Mononuclear cell (primary cell): Measurements from ENCODE around the gene SSH3. TPM values are rescaled to one million over a fixed set of nuclear protein-coding genes. Genes with fewer than 3 reads are reported as not detected.
A peak's percentile ranks its signal among the peaks of the same experiment; 100 is the strongest.

Experiments
- H3K27me3 ChIP-seq: 2 replicates; pipeline ENCODE4 v1.6.0; 2011; ENCODE audit warnings: low read length, control low read depth; ENCODE audit not compliant: insufficient read depth
- H3K4me1 ChIP-seq: 2 replicates; pipeline ENCODE4 v1.5.1; 2011; ENCODE audit warnings: mild to moderate bottlenecking, low read length, control low read depth; ENCODE audit not compliant: insufficient read depth
- H3K4me3 ChIP-seq: 2 replicates; pipeline ENCODE4 v1.5.1; 2011; ENCODE audit warnings: mild to moderate bottlenecking, low read length, moderate library complexity
- H3K9me3 ChIP-seq: 2 replicates; pipeline ENCODE4 v1.5.1; 2011; ENCODE audit warnings: low read depth, mild to moderate bottlenecking, control low read depth, low read length
- total RNA-seq: library from RNA; depleted of rRNA; stranded (reverse); fragments of >200 nt; gene quantifications from one replicate; pipeline ENCODE4 v1.2.3, GENCODE V29; 2012

Gene SSH3
- total RNA-seq, 1 donor, result 4.6 TPM

DNA sequence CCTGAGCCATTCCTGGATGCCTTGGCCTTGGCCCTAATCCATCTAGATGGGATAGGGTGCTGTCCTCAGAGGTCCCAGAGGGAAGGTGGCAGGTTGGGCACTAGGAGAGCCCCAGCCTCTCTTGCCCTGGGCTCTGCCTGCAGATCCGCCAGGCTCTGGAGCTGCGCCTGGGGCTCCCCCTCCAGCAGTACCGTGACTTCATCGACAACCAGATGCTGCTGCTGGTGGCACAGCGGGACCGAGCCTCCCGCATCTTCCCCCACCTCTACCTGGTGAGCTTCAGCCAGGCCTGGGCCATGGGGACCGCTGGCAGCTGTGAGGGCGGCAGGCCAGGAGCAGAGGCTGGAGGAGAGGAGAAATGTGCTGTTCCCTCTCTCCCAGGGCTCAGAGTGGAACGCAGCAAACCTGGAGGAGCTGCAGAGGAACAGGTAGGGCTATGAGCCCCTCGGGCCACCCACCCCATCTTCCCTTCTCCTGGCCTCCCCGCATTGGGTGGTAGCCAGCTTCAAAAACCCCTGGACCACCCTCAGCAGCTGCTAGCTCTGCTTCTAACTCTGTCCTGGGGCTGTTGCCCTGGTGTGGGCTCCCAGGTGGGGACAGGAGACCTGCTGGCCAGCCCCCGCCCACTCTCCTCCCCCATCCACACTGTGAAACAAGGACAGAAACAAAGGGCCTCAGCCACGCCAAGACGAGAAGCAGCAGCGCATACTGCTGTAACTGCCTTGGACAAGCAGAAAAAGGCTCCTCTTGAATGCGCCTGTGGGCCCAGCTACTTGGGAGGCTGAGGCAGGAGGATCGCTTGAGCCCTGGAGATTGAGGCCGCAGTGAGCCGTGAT is 4.9 kb downstream of the SSH3 start:
- no peaks in the 10 kb centered on the region for H3K27me3 ChIP-seq
- peaks cover 35% of the 10 kb centered on the region for H3K4me1 ChIP-seq
- no peaks in the 10 kb centered on the region for H3K9me3 ChIP-seq
- no peak overlapping the region for H3K4me3 ChIP-seq

DNA sequence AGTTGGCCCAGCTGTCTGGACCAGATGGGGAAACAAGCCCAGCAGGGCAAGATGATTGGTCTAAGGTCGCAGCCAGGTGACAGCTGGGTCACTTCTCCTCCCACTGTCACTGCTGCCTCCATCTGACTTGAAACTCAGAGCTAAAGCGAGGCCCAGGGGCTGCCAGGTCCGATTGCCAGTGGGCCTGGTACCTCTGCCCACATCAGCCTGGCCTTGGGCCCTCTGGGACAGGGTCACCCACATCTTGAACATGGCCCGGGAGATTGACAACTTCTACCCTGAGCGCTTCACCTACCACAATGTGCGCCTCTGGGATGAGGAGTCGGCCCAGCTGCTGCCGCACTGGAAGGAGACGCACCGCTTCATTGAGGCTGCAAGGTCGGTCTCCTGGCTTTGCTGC is 5.8 kb downstream of the SSH3 start:
- Histone ChIP-seq H3K27me3 (no peaks in the 10 kb centered on the region), H3K9me3 (no peaks in the 10 kb centered on the region), H3K4me1 (peaks cover 35% of the 10 kb centered on the region), H3K4me3 (no peak overlapping the region)

DNA sequence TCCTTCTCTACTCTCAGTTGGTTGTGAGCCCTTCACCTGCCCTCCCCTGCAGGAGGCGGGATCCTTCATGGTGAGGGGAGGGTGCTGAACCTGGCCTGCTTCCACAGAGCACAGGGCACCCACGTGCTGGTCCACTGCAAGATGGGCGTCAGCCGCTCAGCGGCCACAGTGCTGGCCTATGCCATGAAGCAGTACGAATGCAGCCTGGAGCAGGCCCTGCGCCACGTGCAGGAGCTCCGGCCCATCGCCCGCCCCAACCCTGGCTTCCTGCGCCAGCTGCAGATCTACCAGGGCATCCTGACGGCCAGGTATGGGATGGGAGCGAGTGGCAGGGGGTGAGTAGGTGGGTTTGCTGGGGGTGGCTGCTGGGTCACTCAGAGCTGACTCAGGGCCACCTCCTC is 6.3 kb downstream of the SSH3 start:
- Histone ChIP-seq H3K27me3 (no peaks in the 10 kb centered on the region), H3K4me3 (no peak overlapping the region), H3K4me1 (peaks cover 30% of the 10 kb centered on the region), H3K9me3 (no peaks in the 10 kb centered on the region)

DNA sequence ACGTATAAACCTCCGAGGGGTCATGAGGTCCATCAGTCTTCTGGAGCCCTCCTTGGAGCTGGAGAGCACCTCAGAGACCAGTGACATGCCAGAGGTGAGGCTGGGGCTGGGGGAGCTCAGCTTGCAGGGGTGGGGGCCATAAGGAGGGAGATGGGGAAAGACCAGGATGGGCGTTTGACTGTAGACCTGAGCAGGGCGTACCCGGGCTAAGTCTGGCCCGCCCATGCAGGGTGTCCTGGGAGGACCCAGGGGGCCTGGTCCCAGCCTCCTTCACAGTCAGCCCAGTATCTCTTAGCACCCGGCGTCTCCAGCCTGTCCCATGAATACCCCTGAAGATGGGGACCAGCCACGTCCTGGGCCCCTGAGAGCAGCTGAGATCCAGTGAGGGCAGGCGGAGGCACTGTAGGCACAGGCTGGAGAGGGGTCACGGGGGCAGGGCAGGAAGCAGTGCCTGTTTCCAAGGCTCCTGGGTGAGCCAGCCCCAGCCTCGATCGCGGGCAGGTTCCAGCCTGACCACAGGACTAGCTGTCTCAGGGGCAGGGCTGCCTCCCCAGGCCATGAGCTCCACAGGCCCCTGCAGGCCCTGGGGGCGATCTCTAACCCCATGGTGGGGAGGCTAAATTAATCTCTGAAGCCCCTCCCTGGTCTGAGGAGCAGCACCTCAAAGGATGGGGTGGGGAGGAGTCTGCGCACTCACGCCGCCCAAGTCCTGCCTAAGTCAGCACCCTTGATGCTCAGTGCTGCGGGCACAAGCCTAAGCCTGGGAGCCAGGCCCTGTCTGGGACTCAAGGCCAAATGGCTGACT is 7.1 kb downstream of the SSH3 start:
- Histone ChIP-seq H3K4me3 (no peak overlapping the region), H3K27me3 (no peaks in the 10 kb centered on the region), H3K4me1 (peaks cover 27% of the 10 kb centered on the region), H3K9me3 (no peaks in the 10 kb centered on the region)

DNA sequence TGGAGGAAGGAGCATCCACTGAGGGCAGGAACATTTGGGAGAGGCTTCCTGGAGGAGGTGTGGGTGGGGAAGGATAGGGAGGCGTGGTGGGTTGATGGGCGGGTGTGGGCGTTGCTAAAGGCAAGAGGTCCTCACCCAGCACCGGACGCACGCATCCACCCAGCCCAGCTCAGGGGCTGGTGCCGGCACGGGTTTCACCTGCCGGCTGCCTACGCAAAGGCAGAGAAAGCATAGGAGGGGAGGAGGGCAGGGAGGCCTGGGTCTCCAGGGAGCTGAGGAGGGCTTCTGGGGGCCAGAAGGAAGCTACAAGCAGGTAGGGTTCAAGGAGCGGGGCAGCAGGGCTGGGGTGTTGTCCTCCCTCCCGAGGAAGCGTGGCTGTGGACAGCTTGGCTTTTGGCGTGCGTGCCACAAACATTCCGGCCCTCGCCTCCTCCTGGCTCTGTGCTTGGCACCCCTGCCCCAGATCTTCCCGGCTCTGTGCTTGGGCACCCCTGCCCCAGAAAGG is 7.8 kb downstream of the SSH3 start:
- H3K27me3 ChIP-seq, result no peaks in the 10 kb centered on the region
- H3K9me3 ChIP-seq, result no peaks in the 10 kb centered on the region
- no peak overlapping the region for H3K4me3 ChIP-seq
- H3K4me1 ChIP-seq, result peaks cover 27% of the 10 kb centered on the region

DNA sequence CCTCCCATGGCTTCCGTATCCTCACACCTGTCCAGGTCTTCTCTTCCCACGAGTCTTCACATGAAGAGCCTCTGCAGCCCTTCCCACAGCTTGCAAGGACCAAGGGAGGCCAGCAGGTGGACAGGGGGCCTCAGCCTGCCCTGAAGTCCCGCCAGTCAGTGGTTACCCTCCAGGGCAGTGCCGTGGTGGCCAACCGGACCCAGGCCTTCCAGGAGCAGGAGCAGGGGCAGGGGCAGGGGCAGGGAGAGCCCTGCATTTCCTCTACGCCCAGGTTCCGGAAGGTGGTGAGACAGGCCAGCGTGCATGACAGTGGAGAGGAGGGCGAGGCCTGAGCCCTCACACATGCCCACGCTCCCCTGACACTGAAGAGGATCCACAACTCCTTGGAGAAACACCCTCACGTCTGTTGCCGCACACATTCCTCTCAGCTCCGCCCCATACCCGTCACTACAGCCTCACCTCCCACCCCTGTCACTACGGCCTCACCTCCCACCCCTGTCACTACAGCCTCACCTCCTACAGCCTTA is 8.3 kb downstream of the SSH3 start:
- peaks cover 29% of the 10 kb centered on the region for H3K4me1 ChIP-seq
- H3K9me3 ChIP-seq, result no peaks in the 10 kb centered on the region
- no peaks in the 10 kb centered on the region for H3K27me3 ChIP-seq
- H3K4me3 ChIP-seq, result no peak overlapping the region

DNA sequence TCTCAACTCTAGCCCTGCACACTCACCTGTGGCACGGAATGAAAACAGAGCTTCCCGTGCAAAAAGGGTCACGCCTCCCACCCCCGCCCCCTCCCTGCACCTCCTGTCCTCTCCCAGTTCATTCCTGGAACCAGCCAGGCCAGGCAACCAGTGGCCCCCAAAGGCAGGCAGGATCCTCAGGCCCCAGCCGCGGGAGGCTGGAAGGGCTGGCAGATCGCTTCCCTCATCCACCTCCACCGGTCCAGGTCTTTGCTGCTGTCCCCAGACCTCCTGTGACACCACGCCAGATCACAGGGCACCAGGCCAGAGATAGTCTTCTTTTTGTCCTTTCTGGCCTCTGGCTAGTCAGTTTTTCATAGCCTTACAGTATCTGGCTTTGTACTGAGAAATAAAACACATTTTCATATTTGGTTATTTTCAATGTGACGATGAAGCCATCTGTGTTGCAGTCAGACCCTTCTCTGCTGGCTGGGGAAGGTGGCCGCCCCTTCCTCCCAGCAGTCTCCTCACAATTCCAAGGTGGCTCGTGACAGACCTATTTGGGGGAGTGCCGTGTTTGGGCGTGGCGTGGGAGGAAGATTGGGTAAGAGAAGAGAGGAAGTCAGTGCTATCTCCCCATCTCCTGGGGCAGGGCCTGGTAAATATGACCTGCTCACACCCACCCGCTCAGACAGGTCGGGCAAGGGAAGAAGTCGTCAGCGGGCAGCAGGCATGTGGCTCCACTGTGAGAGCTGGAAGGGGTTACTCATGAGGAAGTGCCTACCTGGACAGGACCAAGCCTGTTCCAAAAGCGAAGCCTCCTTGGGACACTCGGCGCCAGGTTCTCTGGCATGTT is 9.1 kb downstream of the SSH3 start:
- Histone ChIP-seq H3K4me1 (peaks cover 37% of the 10 kb centered on the region), H3K4me3 (no peak overlapping the region), H3K27me3 (no peaks in the 10 kb centered on the region), H3K9me3 (no peaks in the 10 kb centered on the region)

DNA sequence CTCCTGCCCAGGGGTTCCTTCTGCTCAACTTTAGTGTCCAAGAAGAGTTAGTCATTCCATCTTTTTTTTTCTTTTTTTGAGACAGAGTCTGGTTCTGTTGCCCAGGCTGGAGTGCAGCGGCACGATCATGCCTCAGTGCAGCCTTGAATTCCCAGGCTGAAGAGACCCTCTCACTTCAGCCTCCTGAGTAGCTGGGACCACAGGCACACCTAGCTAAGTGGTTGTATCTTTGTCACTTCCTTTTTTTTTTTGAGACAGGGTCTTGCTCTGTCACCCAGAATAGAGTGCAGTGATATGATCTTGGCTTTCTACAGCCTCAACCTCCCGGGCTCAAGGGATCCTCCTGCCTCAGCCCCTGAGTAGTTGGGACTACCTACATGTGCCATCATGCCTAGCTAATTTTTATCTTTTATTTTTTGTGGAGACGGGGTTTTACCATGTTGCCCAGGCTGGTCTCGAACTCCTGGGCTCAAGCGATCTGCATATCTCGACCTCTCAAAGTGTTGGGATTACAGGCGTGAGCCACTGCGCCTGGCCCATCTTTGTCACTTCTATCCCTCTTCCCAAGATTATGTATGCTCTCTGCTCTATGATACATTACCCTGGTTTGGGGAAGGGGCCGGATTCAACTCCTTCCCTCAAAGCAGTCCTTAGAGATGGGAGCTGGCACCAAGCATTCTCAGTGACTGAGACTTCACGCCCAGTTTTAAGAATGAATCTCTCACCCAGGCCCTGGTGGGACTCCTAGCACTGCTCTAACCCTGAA is 10.0 kb downstream of the SSH3 start:
- Histone ChIP-seq H3K27me3 (no peaks in the 10 kb centered on the region), H3K4me3 (no peak overlapping the region), H3K9me3 (no peaks in the 10 kb centered on the region), H3K4me1 (peaks cover 43% of the 10 kb centered on the region)

DNA sequence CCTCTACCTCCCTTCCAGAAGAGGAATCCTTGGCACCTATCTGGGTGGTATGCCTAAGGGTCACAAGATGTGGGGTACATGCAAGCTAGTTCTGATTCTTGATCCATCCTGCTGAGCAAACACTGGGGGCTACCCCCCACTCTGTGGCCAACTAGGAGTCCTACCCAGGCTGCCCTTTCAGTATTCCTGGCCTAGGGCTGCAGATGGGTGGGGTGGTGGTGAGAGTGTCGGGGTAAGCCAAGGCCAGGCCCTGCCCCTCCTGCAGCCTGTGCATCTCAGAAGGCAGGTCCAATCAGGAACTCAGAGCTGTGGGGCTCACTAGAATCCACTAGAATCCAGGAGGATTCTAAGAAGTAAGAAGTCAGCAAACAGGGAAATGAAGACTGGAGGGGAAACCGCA is 10.9 kb downstream of the SSH3 start:
- H3K9me3 ChIP-seq, result no peaks in the 10 kb centered on the region
- H3K27me3 ChIP-seq, result no peaks in the 10 kb centered on the region
- peaks cover 45% of the 10 kb centered on the region for H3K4me1 ChIP-seq
- H3K4me3 ChIP-seq, result no peak overlapping the region

DNA sequence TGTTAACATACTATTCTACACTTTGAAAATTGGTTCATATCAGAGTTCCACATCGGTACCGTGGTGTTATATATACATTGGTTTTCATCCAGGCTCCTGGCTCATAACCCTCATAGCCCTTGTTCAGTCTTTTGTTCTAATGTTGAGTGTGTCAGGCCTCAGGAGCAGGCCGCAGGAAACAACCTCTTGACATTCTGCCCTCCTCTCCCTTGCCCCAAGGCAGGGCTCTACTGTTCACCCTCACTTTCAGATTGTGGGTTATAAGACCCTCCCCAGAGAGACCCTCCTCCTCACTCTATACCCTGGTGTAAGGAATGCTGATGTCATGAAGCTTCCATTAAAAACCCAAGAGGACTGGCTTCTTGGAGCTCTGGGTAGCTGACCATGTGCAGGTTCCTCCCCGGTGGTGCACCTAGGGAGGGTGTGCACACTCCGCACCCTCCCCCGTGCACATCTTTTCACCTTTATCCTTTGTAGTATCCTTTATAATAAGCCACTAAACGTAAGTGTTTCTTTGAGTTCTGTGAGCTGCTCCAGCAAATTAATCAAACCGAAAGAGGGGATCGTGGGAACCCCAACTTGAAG is 12.1 kb downstream of the SSH3 start:
- H3K9me3 ChIP-seq, result no peaks in the 10 kb centered on the region
- H3K27me3 ChIP-seq, result no peaks in the 10 kb centered on the region
- no peak overlapping the region for H3K4me3 ChIP-seq
- peaks cover 45% of the 10 kb centered on the region for H3K4me1 ChIP-seq

DNA sequence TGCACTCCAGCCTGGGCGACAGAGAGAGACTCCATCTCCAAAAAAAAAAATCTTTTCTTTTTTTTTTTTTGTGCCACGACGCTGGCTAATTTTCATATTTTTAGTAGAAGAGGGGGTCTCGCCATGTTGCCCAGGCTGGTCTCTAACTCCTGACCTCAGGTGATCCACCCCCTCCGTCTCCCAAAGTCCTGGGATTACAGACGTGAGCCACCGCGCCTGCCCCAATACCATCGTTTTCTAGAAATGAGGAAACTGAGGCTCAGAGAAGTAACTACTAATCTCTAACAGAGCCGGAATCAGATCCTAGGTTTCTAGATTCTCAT is 13.5 kb downstream of the SSH3 start:
- Histone ChIP-seq H3K4me1 (peaks cover 38% of the 10 kb centered on the region), H3K4me3 (peak overlapping the region; percentile 64), H3K27me3 (no peaks in the 10 kb centered on the region), H3K9me3 (no peaks in the 10 kb centered on the region)

DNA sequence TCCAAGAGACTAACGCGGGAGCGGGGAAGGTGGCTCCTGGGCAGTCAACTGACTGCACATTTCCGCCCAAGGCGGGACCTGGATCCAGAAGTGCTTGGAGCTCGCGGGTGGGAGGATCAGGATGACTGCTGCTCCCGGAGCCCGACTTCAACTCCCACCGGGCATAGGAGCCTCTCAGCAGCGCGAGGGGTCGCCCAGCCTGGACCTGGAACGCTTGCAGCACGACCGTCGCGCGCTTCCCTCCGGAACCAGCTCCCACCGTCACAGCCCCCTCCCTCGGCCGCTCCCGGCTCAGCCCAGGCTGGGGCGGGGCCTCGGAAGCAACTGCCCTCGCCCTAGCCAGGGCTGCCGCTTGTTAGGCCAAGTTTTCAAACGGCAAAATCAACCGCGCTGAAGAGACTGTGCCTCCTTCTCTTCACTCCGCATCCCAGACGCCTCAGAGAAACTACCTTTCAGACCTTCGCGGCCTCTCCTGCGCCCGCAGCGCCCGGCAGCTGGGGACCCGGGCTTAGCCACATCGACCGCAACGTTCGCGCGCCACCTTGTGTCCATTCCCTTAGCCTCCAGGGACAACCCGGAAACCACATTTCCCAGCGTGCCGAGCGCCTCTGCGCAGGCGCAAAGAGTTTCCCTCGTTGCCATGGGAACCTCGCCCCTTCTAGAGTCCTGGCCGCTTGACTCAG is 14.0 kb downstream of the SSH3 start:
- Histone ChIP-seq H3K27me3 (no peaks in the 10 kb centered on the region), H3K4me1 (peaks cover 33% of the 10 kb centered on the region), H3K9me3 (no peaks in the 10 kb centered on the region), H3K4me3 (peak overlapping the region; percentile 64)

DNA sequence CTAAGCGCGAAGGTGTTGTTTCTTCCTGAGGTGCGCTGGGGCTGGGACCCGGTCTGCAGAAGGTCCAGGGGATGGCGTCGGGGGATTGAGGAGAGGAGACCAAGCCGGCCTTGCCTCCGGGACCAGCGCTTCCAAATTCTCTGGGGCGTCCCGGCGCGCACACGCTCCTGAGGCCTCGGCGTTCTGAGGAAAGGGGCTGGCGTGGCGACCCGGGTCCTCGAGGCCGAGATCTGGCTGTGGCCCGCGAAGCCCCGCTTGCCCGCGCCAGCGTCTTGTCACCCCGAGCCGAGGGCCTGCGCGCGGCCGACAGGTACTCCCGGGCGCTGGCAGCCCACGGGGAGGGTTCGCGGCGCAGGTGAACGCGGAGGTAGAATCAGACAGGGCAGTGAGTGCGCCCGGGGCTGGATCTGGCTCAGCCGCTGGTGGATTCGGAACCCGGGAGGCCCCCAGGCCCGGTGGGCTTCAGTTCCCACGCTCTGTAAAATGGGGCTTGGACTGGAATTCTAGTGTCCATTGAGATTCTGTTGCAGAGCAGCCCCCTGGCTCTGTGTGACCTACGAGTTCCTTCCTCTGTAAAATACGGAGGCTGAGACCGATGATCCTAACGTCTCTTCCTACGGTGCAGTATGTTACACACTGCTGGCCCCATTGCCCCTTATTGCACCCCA is 14.7 kb downstream of the SSH3 start:
- Histone ChIP-seq H3K9me3 (no peaks in the 10 kb centered on the region), H3K27me3 (no peaks in the 10 kb centered on the region), H3K4me3 (peak overlapping the region; percentile 64), H3K4me1 (peaks cover 26% of the 10 kb centered on the region)
